Esophagus mucosa (tissue), 1 donor: ENCODE measurements around the gene SMYD3. TPM values are rescaled to one million over a fixed set of nuclear protein-coding genes. Genes with fewer than 3 reads are reported as not detected.

Experiments
- ATAC-seq: fragments of 200-7000 bp; cut with Tn5 transposase; one replicate; pipeline ENCODE4 v1.9.1; 2020
- total RNA-seq: library from RNA; stranded (reverse); gene quantifications from one replicate; pipeline ENCODE4 v1.2.4, GENCODE V29; 2023
- donor health status: DM: yes; HTN: yes; CAD: no.

Gene SMYD3
- total RNA-seq, 1 donor from 2014 or later, result 6.9 TPM

GRCh38 chr1:246269466-246269865 is 237.6 kb downstream of the SMYD3 start:
- ATAC-seq, result no peak

GRCh38 chr1:246267896-246268295 is 239.2 kb downstream of the SMYD3 start:
- no peak for ATAC-seq

GRCh38 chr1:246267426-246267825 is 239.7 kb downstream of the SMYD3 start:
- no peak for ATAC-seq

- ATAC-seq, result no peak
Observed at GRCh38 chr1:246265481-246265880, 241.6 kb downstream of the SMYD3 start.

- ATAC-seq, result no peak
Observed at GRCh38 chr1:246262281-246262680, 244.8 kb downstream of the SMYD3 start.

- no peak for ATAC-seq
Observed at GRCh38 chr1:246261639-246262038, 245.4 kb downstream of the SMYD3 start.

GRCh38 chr1:246258250-246258649 is 248.8 kb downstream of the SMYD3 start:
- ATAC-seq, result no peak

- ATAC-seq, result no peak
Observed at GRCh38 chr1:246255773-246256172, 251.3 kb downstream of the SMYD3 start.

- ATAC-seq, result no peak
Observed at GRCh38 chr1:246254854-246255253, 252.2 kb downstream of the SMYD3 start.

GRCh38 chr1:246246430-246246829 is 260.6 kb downstream of the SMYD3 start:
- ATAC-seq, result no peak

- ATAC-seq, result no peak
Observed at GRCh38 chr1:246245541-246245940, 261.5 kb downstream of the SMYD3 start.

- no peak for ATAC-seq
Observed at GRCh38 chr1:246232126-246232525, 275.0 kb downstream of the SMYD3 start.

- no peak for ATAC-seq
Observed at GRCh38 chr1:246226041-246226440, 281.0 kb downstream of the SMYD3 start.

- no peak for ATAC-seq
Observed at GRCh38 chr1:246221485-246222255, 285.4 kb downstream of the SMYD3 start.

- no peak for ATAC-seq
Observed at GRCh38 chr1:246220495-246221065, 286.5 kb downstream of the SMYD3 start.

- no peak for ATAC-seq
Observed at GRCh38 chr1:246219508-246220030, 287.5 kb downstream of the SMYD3 start.

GRCh38 chr1:246218686-246219085 is 288.4 kb downstream of the SMYD3 start:
- no peak for ATAC-seq

- no peak for ATAC-seq
Observed at GRCh38 chr1:246216906-246217305, 290.2 kb downstream of the SMYD3 start.

- ATAC-seq, result no peak
Observed at GRCh38 chr1:246215510-246215903, 291.6 kb downstream of the SMYD3 start.

GRCh38 chr1:246214708-246215509 is 292.2 kb downstream of the SMYD3 start:
- no peak for ATAC-seq

GRCh38 chr1:246213947-246214346 is 293.1 kb downstream of the SMYD3 start:
- no peak for ATAC-seq

- no peak for ATAC-seq
Observed at GRCh38 chr1:246213502-246213901, 293.6 kb downstream of the SMYD3 start.

GRCh38 chr1:246213036-246213435 is 294.0 kb downstream of the SMYD3 start:
- ATAC-seq, result no peak
